RWPE2 (cell line): ENCODE data around the gene PRM3.

ENCODE experiments used
- ATAC-seq: fragments of 200-7000 bp; cut with Tn5 transposase; 3 replicates; pipeline ENCODE4 v1.9.1; 2021; ENCODE audit warnings: low read depth
- DNase-seq: peaks from one replicate; pipeline ENCODE4 v3.0.0-alpha.2; 2020; ENCODE audit warnings: low spot score
- H3K27ac ChIP-seq: fragments of 450-650 bp; 2 replicates; pipeline ENCODE4 v1.5.1; 2017; ENCODE audit warnings: mild to moderate bottlenecking; ENCODE audit not compliant: poor library complexity, severe bottlenecking
- H3K27me3 ChIP-seq: fragments of 250-450 bp; sonication (Bioruptor Pico); 2 replicates; pipeline ENCODE4 v1.5.1; 2021; ENCODE audit warnings: mild to moderate bottlenecking, moderate library complexity; ENCODE audit not compliant: insufficient read depth, poor library complexity, severe bottlenecking
- H3K36me3 ChIP-seq: fragments of 250-450 bp; sonication (Bioruptor Pico); 2 replicates; pipeline ENCODE4 v1.5.1; 2020; ENCODE audit warnings: low read depth, mild to moderate bottlenecking, moderate library complexity
- H3K4me1 ChIP-seq: fragments of 250-450 bp; sonication (Bioruptor Pico); 2 replicates; pipeline ENCODE4 v1.5.1; 2021; ENCODE audit warnings: mild to moderate bottlenecking, moderate library complexity; ENCODE audit not compliant: insufficient read depth, poor library complexity, severe bottlenecking
- H3K4me3 ChIP-seq: fragments of 250-450 bp; sonication (Bioruptor Pico); 2 replicates; pipeline ENCODE4 v1.5.1; 2021; ENCODE audit warnings: mild to moderate bottlenecking, moderate library complexity; ENCODE audit not compliant: severe bottlenecking
- H3K9me3 ChIP-seq: fragments of 250-450 bp; sonication (Bioruptor Pico); 2 replicates; pipeline ENCODE4 v1.5.1; 2021; ENCODE audit warnings: mild to moderate bottlenecking, moderate library complexity; ENCODE audit not compliant: severe bottlenecking
- CTCF ChIP-seq: fragments of 450-650 bp; IDR thresholded peaks from one replicate; pipeline ENCODE4 v1.5.1; 2017; ENCODE audit warnings: mild to moderate bottlenecking, moderate library complexity; ENCODE audit not compliant: poor library complexity, severe bottlenecking

Gene PRM3

GRCh38 chr16:11260596-11260966 lies 12.8 kb downstream of the PRM3 start:
- TF ChIP-seq CTCF: no peak
- no peak for DNase-seq
- no peaks in the 10 kb centered on the region for H3K36me3 ChIP-seq
- no peak for ATAC-seq
- no peak overlapping the region for H3K27ac ChIP-seq
- no peaks in the 10 kb centered on the region for H3K4me1 ChIP-seq
- H3K9me3 ChIP-seq: no peaks in the 10 kb centered on the region
- no peak overlapping the region for H3K4me3 ChIP-seq
- no peaks in the 10 kb centered on the region for H3K27me3 ChIP-seq

GRCh38 chr16:11259655-11260595 lies 13.5 kb downstream of the PRM3 start:
- DNase-seq (no peak), ATAC-seq (no peak)
- Histone ChIP-seq H3K4me1 (no peaks in the 10 kb centered on the region), H3K36me3 (no peaks in the 10 kb centered on the region), H3K4me3 (no peak overlapping the region), H3K27ac (no peak overlapping the region), H3K9me3 (no peaks in the 10 kb centered on the region), H3K27me3 (no peaks in the 10 kb centered on the region)
- TF ChIP-seq CTCF: no peak

DNA sequence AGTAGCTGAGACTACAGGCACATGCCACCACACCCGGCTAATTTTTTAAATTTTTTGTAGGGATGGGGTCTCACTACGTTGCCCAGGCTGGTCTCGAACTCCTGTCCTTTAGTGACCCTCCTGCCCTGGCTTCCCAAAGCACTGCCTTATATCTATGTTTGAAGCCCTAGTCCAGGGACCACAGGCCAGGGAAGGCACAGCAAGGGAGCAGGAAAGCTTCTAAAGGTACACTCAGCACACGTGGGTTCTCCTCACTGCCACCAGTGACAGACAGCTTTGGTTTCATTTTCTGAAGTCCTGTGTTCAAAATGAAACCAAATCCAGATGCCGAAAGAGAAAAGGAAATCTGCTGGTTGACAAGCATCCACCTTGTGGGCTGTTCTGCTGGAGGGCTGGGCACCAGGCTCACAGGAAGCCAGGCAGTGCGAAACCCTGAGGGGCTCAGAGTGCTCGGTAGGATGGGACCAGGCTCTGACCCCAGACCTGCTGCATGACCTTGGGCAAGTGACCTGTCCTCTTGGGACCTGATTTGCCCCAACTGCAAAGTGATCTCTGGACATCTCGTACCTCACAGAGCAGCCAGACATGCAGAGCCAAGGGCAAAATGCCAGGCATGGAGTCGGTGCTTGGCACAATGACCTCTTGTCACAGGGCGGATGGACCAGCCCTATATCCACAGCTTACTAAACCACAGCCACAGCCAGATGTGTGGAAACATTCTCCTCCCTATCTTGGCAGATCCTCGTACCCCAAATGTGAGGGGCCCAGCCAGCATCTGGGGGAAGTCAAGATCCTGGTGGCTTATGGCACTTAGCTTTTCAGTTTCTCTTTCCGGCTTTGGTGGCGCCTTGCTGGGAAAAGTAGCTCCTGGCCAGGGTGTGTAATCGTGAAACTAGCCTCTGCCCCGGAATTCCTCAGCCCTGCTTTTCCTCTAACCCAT lies 14.6 kb downstream of the PRM3 start:
- H3K4me3 ChIP-seq: no peak overlapping the region
- no peaks in the 10 kb centered on the region for H3K4me1 ChIP-seq
- no peak overlapping the region for H3K27ac ChIP-seq
- no peaks in the 10 kb centered on the region for H3K9me3 ChIP-seq
- no peaks in the 10 kb centered on the region for H3K27me3 ChIP-seq
- no peak for TF ChIP-seq CTCF
- ATAC-seq (no peak), DNase-seq (no peak)
- H3K36me3 ChIP-seq: no peaks in the 10 kb centered on the region

DNA sequence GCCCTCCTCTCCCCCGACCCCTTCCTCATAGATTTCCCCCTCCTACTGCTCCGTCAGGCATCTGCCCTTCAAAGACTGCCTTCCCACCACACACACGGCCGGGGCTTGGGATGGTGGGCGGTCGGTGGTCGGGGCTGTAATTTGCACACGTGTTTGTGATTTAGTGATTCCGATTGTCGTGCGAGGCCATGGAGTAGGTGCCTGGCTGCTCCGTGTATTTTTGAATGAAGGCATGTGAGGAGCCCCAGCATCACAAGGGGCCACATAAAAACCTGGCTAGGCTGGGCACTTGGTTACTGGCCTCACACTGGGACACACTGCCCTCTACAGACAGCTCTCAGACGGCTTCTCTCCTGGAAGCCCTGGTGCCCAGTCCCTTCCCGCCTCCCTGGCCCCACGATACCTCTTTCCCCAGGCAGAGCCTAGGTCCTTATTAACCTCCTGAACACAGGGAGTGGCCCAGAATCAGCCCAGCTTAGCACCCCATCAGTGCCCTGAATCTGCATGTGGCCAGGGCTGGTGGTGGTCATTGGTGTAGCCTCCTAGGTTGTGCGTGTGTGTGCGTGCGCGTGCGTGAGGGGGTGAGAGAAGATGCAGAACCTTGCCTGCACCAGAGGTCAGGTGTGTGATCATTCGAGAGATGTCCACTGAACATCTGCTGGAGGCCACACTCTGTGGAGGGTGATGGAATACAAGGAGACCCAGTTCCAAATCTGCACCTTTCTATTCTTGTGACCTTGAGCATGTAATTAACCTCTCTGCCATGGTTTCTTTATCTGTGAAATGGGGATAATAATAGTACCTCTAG lies 16.1 kb downstream of the PRM3 start:
- TF ChIP-seq CTCF: peak; percentile 88
- peak overlapping the region; percentile 64 for H3K27ac ChIP-seq
- no peaks in the 10 kb centered on the region for H3K27me3 ChIP-seq
- no peaks in the 10 kb centered on the region for H3K4me1 ChIP-seq
- ATAC-seq (peak; percentile 66), DNase-seq (no peak)
- peak overlapping the region; percentile 93 for H3K4me3 ChIP-seq
- H3K9me3 ChIP-seq: no peaks in the 10 kb centered on the region
- H3K36me3 ChIP-seq: no peaks in the 10 kb centered on the region
